ENCODE measurements around the gene CMTM6. TPM values are rescaled to one million over a fixed set of nuclear protein-coding genes. Genes with fewer than 3 reads are reported as not detected.
"Not testable (repeated sequence)": the region's sequence is repeated elsewhere in the genome, so short reads cannot be mapped to it uniquely, and the experiment has no call there.

The CMTM6 gene
- total and polyA plus RNA-seq, 4 donors: 29.7 to 76.2 (median 48.2) TPM

DNA sequence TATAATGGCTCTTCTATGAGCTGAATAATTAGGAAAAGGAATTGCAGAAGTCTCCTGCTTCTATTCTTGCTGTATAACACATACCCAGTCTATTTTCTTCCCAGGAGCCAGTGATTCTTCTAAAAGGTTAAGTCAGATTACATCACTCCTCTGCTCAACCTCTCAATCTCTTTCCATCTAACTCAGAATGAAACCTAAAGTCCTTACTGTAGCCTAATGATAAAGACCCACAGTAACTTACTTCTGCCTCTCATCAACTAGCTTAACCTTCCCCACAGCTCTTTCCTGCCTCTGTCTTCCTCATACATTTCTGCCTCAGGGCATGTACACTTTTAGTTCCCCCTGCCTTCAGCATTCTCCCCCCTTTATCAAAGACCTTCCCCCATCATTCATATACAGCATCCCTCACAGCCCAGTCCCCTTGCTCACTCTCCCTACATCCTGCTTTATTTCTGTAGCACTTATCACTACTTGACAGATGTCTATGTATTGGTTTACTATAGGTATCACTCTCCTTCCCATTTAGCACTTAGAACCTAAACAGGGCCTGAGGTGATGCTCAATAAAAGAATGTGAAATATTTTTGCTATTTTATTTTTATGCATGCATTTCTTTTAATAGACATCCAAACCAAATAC is 28.5 kb upstream of the CMTM6 start:
- Histone ChIP-seq H3K4me3 (ENCODE audit: low read depth, low read length) (no peak overlapping the region), H3K4me1 (ENCODE audit: control insufficient read depth, insufficient read depth, low read length) (no peaks in the 10 kb centered on the region), H3K36me3 (ENCODE audit: control insufficient read depth, insufficient read depth, low read length) (peaks cover 17% of the 10 kb centered on the region), H3K9me3 (ENCODE audit: control insufficient read depth, insufficient read depth, low read length) (no peaks in the 10 kb centered on the region), H3K27me3 (ENCODE audit: control insufficient read depth, insufficient read depth, low read length) (no peaks in the 10 kb centered on the region), H3K27ac (ENCODE audit: low read depth, low read length) (no peak overlapping the region)
- DNase-seq (ENCODE audit: low read depth in 4 of 6, low spot score in 6 of 6): no peak

DNA sequence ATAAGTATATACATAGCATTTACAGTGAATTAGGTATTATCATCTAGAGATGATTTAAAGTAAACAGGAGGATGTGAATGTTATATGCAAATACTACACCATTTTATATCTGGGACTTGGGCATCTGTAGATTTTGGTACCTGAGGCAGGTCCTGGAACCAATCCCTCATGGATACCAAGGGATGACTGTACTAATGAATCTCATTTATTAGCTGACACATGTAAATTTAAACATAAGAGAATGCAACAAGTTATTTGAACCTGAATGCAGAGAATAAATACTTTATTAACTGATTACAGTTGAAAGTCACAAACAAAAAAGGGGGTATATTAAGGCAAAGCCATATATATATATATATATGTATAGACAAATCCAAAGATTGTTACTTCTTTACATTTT is 23.1 kb upstream of the CMTM6 start:
- Histone ChIP-seq H3K9me3 (ENCODE audit: control insufficient read depth, insufficient read depth, low read length) (no peaks in the 10 kb centered on the region), H3K27ac (ENCODE audit: low read depth, low read length) (no peak overlapping the region), H3K4me3 (ENCODE audit: low read depth, low read length) (no peak overlapping the region), H3K4me1 (ENCODE audit: control insufficient read depth, insufficient read depth, low read length) (no peaks in the 10 kb centered on the region), H3K27me3 (ENCODE audit: control insufficient read depth, insufficient read depth, low read length) (no peaks in the 10 kb centered on the region), H3K36me3 (ENCODE audit: control insufficient read depth, insufficient read depth, low read length) (peaks cover 25% of the 10 kb centered on the region)
- no peak for DNase-seq (ENCODE audit: low read depth in 4 of 6, low spot score in 6 of 6)

DNA sequence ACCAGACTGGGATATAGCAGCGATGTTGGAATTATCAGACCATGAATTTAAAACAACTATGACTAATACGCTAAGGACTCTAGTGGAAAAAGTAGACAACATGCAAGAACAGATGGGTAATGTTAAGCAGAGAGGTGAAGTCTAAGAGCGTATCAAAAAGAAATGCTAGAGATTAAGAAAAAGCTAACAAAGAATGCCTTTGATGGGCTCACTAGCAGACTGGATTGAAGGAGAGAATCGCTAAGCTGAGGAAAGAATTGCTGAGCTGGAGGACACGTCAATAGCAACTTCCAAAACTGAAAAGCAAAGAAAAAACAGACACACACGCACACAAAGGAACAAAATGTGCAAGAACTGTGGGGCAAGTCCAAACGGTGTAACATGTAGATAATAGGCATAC is 20.0 kb upstream of the CMTM6 start:
- Histone ChIP-seq H3K36me3 (ENCODE audit: control insufficient read depth, insufficient read depth, low read length) (peaks cover 25% of the 10 kb centered on the region), H3K9me3 (ENCODE audit: control insufficient read depth, insufficient read depth, low read length) (no peaks in the 10 kb centered on the region), H3K4me3 (ENCODE audit: low read depth, low read length) (no peak overlapping the region), H3K27ac (ENCODE audit: low read depth, low read length) (no peak overlapping the region), H3K4me1 (ENCODE audit: control insufficient read depth, insufficient read depth, low read length) (no peaks in the 10 kb centered on the region), H3K27me3 (ENCODE audit: control insufficient read depth, insufficient read depth, low read length) (no peaks in the 10 kb centered on the region)
- no peak for DNase-seq (ENCODE audit: low read depth in 4 of 6, low spot score in 6 of 6)
- WGBS (ENCODE audit: insufficient coverage): 82% methylated on average over 2 of the region's 7 CpGs

DNA sequence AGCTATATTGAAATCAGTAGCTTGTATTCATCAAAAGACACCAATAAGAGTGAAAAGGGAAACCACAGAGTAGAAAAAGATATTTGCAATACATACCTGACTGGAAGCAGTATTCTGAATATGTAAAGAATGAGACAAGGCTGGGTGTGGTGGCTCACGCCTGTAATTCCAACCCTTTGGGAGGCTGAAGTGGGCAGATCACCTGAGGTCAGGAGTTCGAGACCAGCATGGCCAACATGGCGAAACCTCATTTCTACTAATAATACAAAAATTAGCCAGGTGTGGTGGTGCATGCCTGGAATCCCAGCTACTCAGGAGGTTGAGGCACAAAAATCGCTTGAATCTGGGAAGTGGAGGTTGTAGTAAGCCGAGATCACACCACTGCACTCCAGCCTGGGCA is 16.3 kb upstream of the CMTM6 start:
- not testable (repeated sequence) for DNase-seq (ENCODE audit: low read depth in 4 of 6, low spot score in 6 of 6); H3K4me1 ChIP-seq (ENCODE audit: control insufficient read depth, insufficient read depth, low read length)
- WGBS (ENCODE audit: insufficient coverage): 100% methylated on average over 2 of the region's 5 CpGs

DNA sequence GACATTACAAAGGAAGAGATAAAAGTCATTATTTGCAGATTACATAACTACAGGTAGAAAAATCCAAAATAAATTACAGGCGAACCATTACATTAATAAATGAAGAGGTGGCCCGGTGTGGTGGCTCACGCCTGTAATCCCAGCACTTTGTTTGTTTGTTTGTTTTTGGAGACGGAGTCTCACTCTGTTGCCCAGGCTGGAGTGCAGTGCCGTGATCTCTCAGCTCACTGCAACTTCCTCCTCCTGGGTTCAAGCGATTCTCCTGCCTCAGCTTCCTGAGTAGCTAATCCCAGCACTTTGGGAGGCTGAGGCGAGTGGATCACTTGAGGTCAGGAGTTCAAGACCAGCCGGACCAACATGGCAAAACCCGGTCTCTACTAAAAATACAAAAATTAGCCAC is 14.1 kb upstream of the CMTM6 start:
- DNase-seq (ENCODE audit: low read depth in 4 of 6, low spot score in 6 of 6); H3K27me3 ChIP-seq (ENCODE audit: control insufficient read depth, insufficient read depth, low read length): not testable (repeated sequence)
- WGBS (ENCODE audit: insufficient coverage): 93% methylated on average over 6 of the region's 9 CpGs

More for the DNA sequence above, 16.3 kb upstream of the CMTM6 start:
- not testable (repeated sequence) for H3K27me3 ChIP-seq (ENCODE audit: control insufficient read depth, insufficient read depth, low read length); H3K9me3 ChIP-seq (ENCODE audit: control insufficient read depth, insufficient read depth, low read length); H3K27ac ChIP-seq (ENCODE audit: low read depth, low read length); H3K4me3 ChIP-seq (ENCODE audit: low read depth, low read length)
- peaks cover 12% of the 10 kb centered on the region for H3K36me3 ChIP-seq (ENCODE audit: control insufficient read depth, insufficient read depth, low read length)

DNA sequence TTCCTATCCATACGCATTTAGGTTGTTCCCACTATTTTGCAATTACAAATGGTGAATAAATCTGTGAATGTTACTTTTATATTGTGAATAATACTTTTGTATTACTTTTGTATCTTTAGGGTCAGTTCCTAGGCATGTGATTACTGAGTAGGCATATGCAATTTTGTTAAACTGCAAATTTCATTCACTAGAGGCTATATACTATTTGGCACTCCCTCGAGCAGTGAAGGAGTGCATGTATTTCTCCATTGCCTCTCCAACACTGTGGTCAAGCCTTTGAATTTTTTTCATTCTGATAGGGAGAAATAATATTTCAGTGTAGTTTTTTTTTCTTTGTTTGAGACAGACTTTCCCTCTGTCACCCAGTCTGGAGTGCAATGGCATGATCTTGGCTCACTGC is 8.4 kb upstream of the CMTM6 start:
- Histone ChIP-seq H3K4me3 (ENCODE audit: low read depth, low read length) (no peak overlapping the region), H3K36me3 (ENCODE audit: control insufficient read depth, insufficient read depth, low read length) (no peaks in the 10 kb centered on the region), H3K27ac (ENCODE audit: low read depth, low read length) (no peak overlapping the region), H3K27me3 (ENCODE audit: control insufficient read depth, insufficient read depth, low read length) (no peaks in the 10 kb centered on the region), H3K9me3 (ENCODE audit: control insufficient read depth, insufficient read depth, low read length) (no peaks in the 10 kb centered on the region), H3K4me1 (ENCODE audit: control insufficient read depth, insufficient read depth, low read length) (no peaks in the 10 kb centered on the region)
- no peak for DNase-seq (ENCODE audit: low read depth in 4 of 6, low spot score in 6 of 6)
- WGBS (ENCODE audit: insufficient coverage): no CpG with 5 or more reads among the region's 2 CpGs

More for the DNA sequence above, 14.1 kb upstream of the CMTM6 start:
- H3K9me3 ChIP-seq (ENCODE audit: control insufficient read depth, insufficient read depth, low read length); H3K36me3 ChIP-seq (ENCODE audit: control insufficient read depth, insufficient read depth, low read length); H3K27ac ChIP-seq (ENCODE audit: low read depth, low read length); H3K4me3 ChIP-seq (ENCODE audit: low read depth, low read length); H3K4me1 ChIP-seq (ENCODE audit: control insufficient read depth, insufficient read depth, low read length): not testable (repeated sequence)

DNA sequence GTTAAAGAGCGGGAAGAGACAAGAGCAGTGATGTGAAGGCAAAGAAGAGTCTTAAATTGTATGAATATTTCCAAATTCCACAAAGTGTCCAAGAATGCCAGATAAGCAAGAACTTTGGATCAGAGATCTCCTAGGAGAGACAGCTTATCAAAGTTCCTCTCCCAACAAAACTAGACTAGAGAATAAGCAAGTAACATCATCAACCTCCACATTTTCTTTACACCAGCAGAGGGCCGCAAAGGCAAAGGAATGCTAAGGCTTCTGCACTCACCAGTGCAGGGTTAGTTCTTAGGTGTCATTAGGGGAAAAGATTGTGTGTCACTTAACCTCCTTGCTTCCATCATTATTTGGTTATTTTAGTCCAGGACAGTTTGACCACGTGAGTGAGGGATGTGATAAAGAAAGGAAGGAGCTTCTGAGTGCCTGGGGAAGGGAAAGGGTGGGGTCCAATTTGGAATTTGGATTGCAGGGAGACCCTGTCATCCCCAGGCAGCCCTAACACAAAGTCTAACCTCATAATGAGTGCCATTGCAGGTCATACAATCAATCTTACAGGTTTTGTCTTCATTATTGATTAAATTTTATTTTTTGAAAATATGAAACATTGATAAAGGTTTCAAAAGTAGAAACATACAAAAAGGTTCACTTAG is 7.5 kb upstream of the CMTM6 start:
- no peaks in the 10 kb centered on the region for H3K4me1 ChIP-seq (ENCODE audit: control insufficient read depth, insufficient read depth, low read length)
- H3K36me3 ChIP-seq (ENCODE audit: control insufficient read depth, insufficient read depth, low read length): no peaks in the 10 kb centered on the region
- H3K9me3 ChIP-seq (ENCODE audit: control insufficient read depth, insufficient read depth, low read length): no peaks in the 10 kb centered on the region
- H3K4me3 ChIP-seq (ENCODE audit: low read depth, low read length): no peak overlapping the region
- no peaks in the 10 kb centered on the region for H3K27me3 ChIP-seq (ENCODE audit: control insufficient read depth, insufficient read depth, low read length)
- no CpG with 5 or more reads among the region's 3 CpGs for WGBS (ENCODE audit: insufficient coverage)
- peak in 5 of 6 donors; percentile 39 to 89 (median 61) for DNase-seq (ENCODE audit: low read depth in 4 of 6, low spot score in 6 of 6)
- H3K27ac ChIP-seq (ENCODE audit: low read depth, low read length): no peak overlapping the region

DNA sequence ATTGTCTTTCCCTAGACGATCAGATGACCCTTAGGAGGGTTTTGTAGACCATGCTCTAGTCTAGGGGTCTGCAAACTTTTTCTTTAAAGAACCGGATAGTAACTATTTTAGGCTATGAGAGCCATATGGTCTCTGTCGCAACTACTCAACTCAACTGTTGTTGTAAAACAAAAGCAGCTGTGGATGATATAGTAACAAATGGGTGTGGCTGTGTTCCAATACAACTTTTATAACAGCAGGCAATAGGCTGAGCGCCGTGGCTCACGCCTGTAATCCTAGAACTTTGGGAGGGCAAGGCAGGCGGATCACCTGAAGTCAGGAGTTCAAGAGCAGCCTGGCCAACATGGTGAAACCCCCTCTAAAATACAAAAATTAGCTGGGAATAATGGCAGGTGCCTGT is 6.1 kb upstream of the CMTM6 start:
- WGBS (ENCODE audit: insufficient coverage): no CpG with 5 or more reads among the region's 7 CpGs

DNA sequence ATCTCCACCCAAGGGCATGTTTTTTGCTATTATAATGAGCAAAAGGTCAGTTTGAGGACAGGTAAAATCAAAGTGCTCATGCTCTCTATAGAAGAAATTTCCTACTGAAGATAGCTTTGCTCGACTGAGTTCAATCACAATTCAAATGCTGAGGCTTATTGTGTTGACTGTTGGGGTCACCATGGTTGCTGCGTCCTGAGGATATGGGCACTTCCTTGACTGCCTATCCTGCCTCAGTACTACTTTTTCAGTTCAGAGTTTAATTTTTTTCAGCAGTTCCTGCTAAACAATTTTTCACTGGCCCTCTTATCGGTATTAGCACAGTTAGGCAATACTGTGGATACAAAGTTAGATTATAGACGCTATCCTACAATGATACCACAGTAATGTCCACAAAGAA is 3.8 kb upstream of the CMTM6 start:
- no peaks in the 10 kb centered on the region for H3K9me3 ChIP-seq (ENCODE audit: control insufficient read depth, insufficient read depth, low read length)
- no peaks in the 10 kb centered on the region for H3K27me3 ChIP-seq (ENCODE audit: control insufficient read depth, insufficient read depth, low read length)
- H3K27ac ChIP-seq (ENCODE audit: low read depth, low read length): no peak overlapping the region
- DNase-seq (ENCODE audit: low read depth in 4 of 6, low spot score in 6 of 6): no peak
- H3K4me3 ChIP-seq (ENCODE audit: low read depth, low read length): no peak overlapping the region
- no CpG with 5 or more reads among the region's 4 CpGs for WGBS (ENCODE audit: insufficient coverage)
- H3K4me1 ChIP-seq (ENCODE audit: control insufficient read depth, insufficient read depth, low read length): no peaks in the 10 kb centered on the region
- H3K36me3 ChIP-seq (ENCODE audit: control insufficient read depth, insufficient read depth, low read length): no peaks in the 10 kb centered on the region

More for the DNA sequence above, 6.1 kb upstream of the CMTM6 start:
- no peaks in the 10 kb centered on the region for H3K36me3 ChIP-seq (ENCODE audit: control insufficient read depth, insufficient read depth, low read length)
- no peak overlapping the region for H3K4me3 ChIP-seq (ENCODE audit: low read depth, low read length)
- H3K9me3 ChIP-seq (ENCODE audit: control insufficient read depth, insufficient read depth, low read length): no peaks in the 10 kb centered on the region
- H3K27ac ChIP-seq (ENCODE audit: low read depth, low read length): no peak overlapping the region
- H3K27me3 ChIP-seq (ENCODE audit: control insufficient read depth, insufficient read depth, low read length): no peaks in the 10 kb centered on the region
- H3K4me1 ChIP-seq (ENCODE audit: control insufficient read depth, insufficient read depth, low read length): no peaks in the 10 kb centered on the region
- no peak for DNase-seq (ENCODE audit: low read depth in 4 of 6, low spot score in 6 of 6)

DNA sequence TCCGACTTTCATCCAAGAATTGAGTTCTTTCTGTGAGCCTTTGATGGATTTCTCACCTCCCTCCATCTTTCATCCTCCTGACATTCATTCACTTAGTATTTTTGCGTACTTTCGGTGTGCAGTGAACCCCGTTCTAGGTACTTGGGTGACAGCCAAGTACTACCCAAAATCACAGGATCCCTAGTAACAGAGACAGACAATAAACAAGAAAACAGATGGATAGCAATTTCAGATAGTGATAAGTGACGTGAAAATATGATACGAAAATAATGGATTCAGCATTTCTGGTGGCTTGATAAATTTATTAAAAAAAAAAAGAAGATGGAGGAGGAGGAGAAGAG is 264 bp upstream of the CMTM6 start:
- peaks cover 7% of the 10 kb centered on the region for H3K4me1 ChIP-seq (ENCODE audit: control insufficient read depth, insufficient read depth, low read length)
- H3K4me3 ChIP-seq (ENCODE audit: low read depth, low read length): peak overlapping the region; percentile 82
- H3K27ac ChIP-seq (ENCODE audit: low read depth, low read length): peak overlapping the region; percentile 99
- no peaks in the 10 kb centered on the region for H3K9me3 ChIP-seq (ENCODE audit: control insufficient read depth, insufficient read depth, low read length)
- peak in 1 of 6 donors; percentile 44 for DNase-seq (ENCODE audit: low read depth in 4 of 6, low spot score in 6 of 6)
- 10% methylated on average over 5 of the region's 6 CpGs for WGBS (ENCODE audit: insufficient coverage)
- H3K27me3 ChIP-seq (ENCODE audit: control insufficient read depth, insufficient read depth, low read length): no peaks in the 10 kb centered on the region
- no peaks in the 10 kb centered on the region for H3K36me3 ChIP-seq (ENCODE audit: control insufficient read depth, insufficient read depth, low read length)
